SU-DHL-6 (cell line): ENCODE results near the gene NAPB.

Experiments
- CTCF ChIP-seq: fragments of 200-600 bp; sonication (generic); IDR thresholded peaks from one replicate; pipeline ENCODE4 v1.5.1; 2017; ENCODE audit warnings: antibody characterized with exemption, mild to moderate bottlenecking, low read length, moderate library complexity; ENCODE audit not compliant: insufficient read depth, poor library complexity, severe bottlenecking
- EZH2phosphoT487 ChIP-seq: fragments of 200-600 bp; sonication (generic), shearing (Covaris generic); conservative IDR thresholded peaks from 2 replicates; pipeline ENCODE4 v1.6.1; 2018; ENCODE audit warnings: mild to moderate bottlenecking, antibody characterized with exemption, low read length, moderate library complexity, mixed read lengths

GRCh38 chr20:23434521-23435313 lies 13.4 kb upstream of the NAPB start:
- TF ChIP-seq CTCF (no peak), EZH2phosphoT487 (no peak)
